Erythroblast (primary cell): ENCODE results near the gene FCAMR.

Experiments
- GATA1 ChIP-seq: IDR thresholded peaks from 2 replicates; pipeline ENCODE4 v1.6.1; 2011; ENCODE audit warnings: low read depth, mild to moderate bottlenecking, control low read depth, low read length, moderate library complexity
- POLR2A ChIP-seq: IDR thresholded peaks from 2 replicates; pipeline ENCODE4 v1.6.1; 2011; ENCODE audit warnings: mild to moderate bottlenecking, low read length

- TF ChIP-seq POLR2A (no peak), GATA1 (no peak)
These were observed 15.6 kb downstream of the FCAMR start for GRCh38 chr1:206954459-206955342.
